GM12878 (cell line): Measurements from ENCODE around the gene ALPK1. TPM values are rescaled to one million over a fixed set of nuclear protein-coding genes. Genes with fewer than 3 reads are reported as not detected.

Source experiments
- ATAC-seq: fragments of 200-7000 bp; cut with Tn5 transposase; 3 replicates; pipeline ENCODE4 v1.9.1; 2020; ENCODE audit warnings: mild to moderate bottlenecking, moderate library complexity
- BruUV-seq: library from RNA; stranded (reverse); fragments of 400-500 nt; replicated peaks from 2 replicates; lab custom pipeline; 2021; lab: Mats Ljungman, UMichigan
- CTCF ChIA-PET: fragments of 300-600 bp; sonication (Branson Sonifier 250); formaldehyde crosslinking; extraction: SDS; loops from one replicate; lab custom pipeline; 2021; ENCODE audit warnings: inconsistent platforms; lab: Yijun Ruan, JAX
- POLR2A ChIA-PET: fragments of 350-600 bp; formaldehyde crosslinking; extraction: SDS; loops from one replicate; lab custom pipeline; 2021; ENCODE audit warnings: inconsistent platforms; lab: Charles Lee
- RAD21 ChIA-PET: fragments of 300-600 bp; sonication (Branson Sonifier 250); formaldehyde crosslinking; loops from one replicate; lab custom pipeline; 2023; ENCODE audit warnings: antibody characterized with exemption; ENCODE audit not compliant: unreplicated experiment; lab: Charles Lee
- SMC1A ChIA-PET: fragments of 300-600 bp; sonication (Branson Sonifier 250); formaldehyde crosslinking; loops from one replicate; lab custom pipeline; 2023; ENCODE audit not compliant: unreplicated experiment, uncharacterized antibody; lab: Charles Lee
- DNase-seq: peaks from one replicate; pipeline ENCODE4 v3.0.0-alpha.2; 2011; ENCODE audit warnings: low read depth, low spot score
- FAIRE-seq: peaks from 3 replicates; lab custom pipeline; 2011; peaks lifted over from hg19 to GRCh38; lab: Jason Lieb, UNC
- H2AFZ ChIP-seq: 2 replicates; pipeline ENCODE4 v1.6.0; 2011; ENCODE audit warnings: low read depth, low read length, control low read depth; ENCODE audit not compliant: control insufficient read depth
- H3K27ac ChIP-seq: 2 replicates; pipeline ENCODE4 v1.5.1; 2011; ENCODE audit warnings: control low read depth; ENCODE audit not compliant: control insufficient read depth, insufficient read depth
- H3K27me3 ChIP-seq, 2 experiments: replicated peaks in 1 of 2; 2 replicates each; pipeline versions ENCODE4 v1.6.0 to v1.6.1; 2011; ENCODE audit warnings: low read length in 1 of 2; ENCODE audit not compliant: control insufficient read depth in 2 of 2, insufficient read depth in 2 of 2
- H3K36me3 ChIP-seq, 2 experiments: 2 replicates each; pipeline ENCODE4 v1.5.1; 2011; ENCODE audit warnings: low read length in 1 of 2; ENCODE audit not compliant: control insufficient read depth in 2 of 2, insufficient read depth in 2 of 2
- H3K4me1 ChIP-seq: 2 replicates; pipeline ENCODE4 v1.6.1; 2011; ENCODE audit warnings: mild to moderate bottlenecking, low read length, moderate library complexity, mixed read lengths; ENCODE audit not compliant: control insufficient read depth, insufficient read depth
- H3K4me2 ChIP-seq: 2 replicates; pipeline ENCODE4 v1.6.0; 2011; ENCODE audit warnings: control low read depth; ENCODE audit not compliant: control insufficient read depth, insufficient read depth
- H3K4me3 ChIP-seq: fragments of 200-600 bp; sonication (generic); 2 replicates; pipeline ENCODE4 v1.5.1; 2016
- H3K79me2 ChIP-seq: 2 replicates; pipeline ENCODE4 v1.6.0; 2011; ENCODE audit warnings: low read length; ENCODE audit not compliant: control insufficient read depth, insufficient read depth
- H3K9ac ChIP-seq: 2 replicates; pipeline ENCODE4 v1.8.0; 2011; ENCODE audit warnings: low read length, control low read depth, mixed read lengths; ENCODE audit not compliant: control insufficient read depth, insufficient read depth
- H3K9me3 ChIP-seq: replicated peaks from 3 replicates; pipeline ENCODE4 v1.5.1; 2011; ENCODE audit warnings: mild to moderate bottlenecking, low read length; ENCODE audit not compliant: control insufficient read depth, insufficient read depth
- H4K20me1 ChIP-seq: 2 replicates; pipeline ENCODE4 v1.6.0; 2011; ENCODE audit not compliant: control insufficient read depth, insufficient read depth
- DPF2 ChIP-seq: fragments of 450-650 bp; IDR thresholded peaks from 2 replicates; pipeline ENCODE4 v1.6.1; 2017; ENCODE audit warnings: mild to moderate bottlenecking
- POLR2AphosphoS2 ChIP-seq: IDR thresholded peaks from 2 replicates; pipeline ENCODE4 v1.6.1; 2011; ENCODE audit warnings: low read depth, mild to moderate bottlenecking, low read length, improper control_type of control experiment, moderate library complexity
- RAD21 ChIP-seq: IDR thresholded peaks from 2 replicates; pipeline ENCODE4 v1.6.1; 2011; ENCODE audit warnings: mild to moderate bottlenecking, low read depth, low read length, moderate library complexity; ENCODE audit not compliant: insufficient read depth
- RFX5 ChIP-seq: IDR thresholded peaks from 2 replicates; pipeline ENCODE4 v1.6.1; 2011; ENCODE audit warnings: low read depth, low read length, improper control_type of control experiment
- ZNF384 ChIP-seq: IDR thresholded peaks from 2 replicates; pipeline ENCODE4 v1.6.1; 2012; ENCODE audit warnings: low read depth, mild to moderate bottlenecking, low read length, improper control_type of control experiment, borderline replicate concordance
- ZZZ3 ChIP-seq: IDR thresholded peaks from 2 replicates; pipeline ENCODE4 v1.6.1; 2011; ENCODE audit warnings: low read depth; ENCODE audit not compliant: control insufficient read depth, insufficient read length
- WGBS: methylation state at CpG from one replicate; pipeline ENCODE4 v1.1.6; 2016; ENCODE audit warnings: low lambda C conversion rate; ENCODE audit not compliant: insufficient replicate concordance, insufficient coverage; ENCODE audit errors: missing lambda C conversion rate; 5-methylcytosine and 5-hydroxymethylcytosine counted together
- in situ Hi-C: fragments of 300-500 bp; cut with MboI; formaldehyde crosslinking; loops from 9 replicates; pipeline ENCODE4 v1.14.3; 2018; ENCODE audit warnings: mixed read lengths
- intact Hi-C: fragments of 100-400 bp; cut with micrococcal nuclease; formaldehyde crosslinking; loops from one replicate; pipeline ENCODE4 v1.14.2; 2022; ENCODE audit not compliant: unreplicated experiment
- polyA plus RNA-seq, 11 experiments: library from polyadenylated mRNA; depleted of rRNA in 4 of 11; unstranded in 6 of 11; stranded (reverse) in 5 of 11; fragments of >200 nt; fragmentation: Nextera tagmentation in 4 of 11; fragmentation: Illumina TruSeq in 1 of 11; extraction: Ambion mirVana in 4 of 11; extraction: Trizol in 1 of 11; gene quantifications; 1 replicate in 1 of 11; 2 replicates in 10 of 11; pipeline versions ENCODE4 v1.2.1 to v1.2.3, GENCODE V29; 2011 to 2016; ENCODE audit warnings: inconsistent platforms in 2 of 11, missing spikeins in 2 of 11, low read depth in 1 of 11
- total RNA-seq, 4 experiments: library from RNA; depleted of rRNA in 3 of 4; stranded (reverse); fragments of >200 nt in 3 of 4; fragmentation: Illumina TruSeq in 1 of 4; extraction: Trizol in 1 of 4; gene quantifications; 2 replicates each; pipeline versions ENCODE4 v1.2.1 to v1.2.3, GENCODE V29; 2013 to 2021

The ALPK1 gene
- total and polyA plus RNA-seq, 10 of the 15 experiments (the other 5 are each of a cell fraction or from before 2014, with no cell fraction given): 8.5 to 32.3 (median 22.6) TPM

DNA sequence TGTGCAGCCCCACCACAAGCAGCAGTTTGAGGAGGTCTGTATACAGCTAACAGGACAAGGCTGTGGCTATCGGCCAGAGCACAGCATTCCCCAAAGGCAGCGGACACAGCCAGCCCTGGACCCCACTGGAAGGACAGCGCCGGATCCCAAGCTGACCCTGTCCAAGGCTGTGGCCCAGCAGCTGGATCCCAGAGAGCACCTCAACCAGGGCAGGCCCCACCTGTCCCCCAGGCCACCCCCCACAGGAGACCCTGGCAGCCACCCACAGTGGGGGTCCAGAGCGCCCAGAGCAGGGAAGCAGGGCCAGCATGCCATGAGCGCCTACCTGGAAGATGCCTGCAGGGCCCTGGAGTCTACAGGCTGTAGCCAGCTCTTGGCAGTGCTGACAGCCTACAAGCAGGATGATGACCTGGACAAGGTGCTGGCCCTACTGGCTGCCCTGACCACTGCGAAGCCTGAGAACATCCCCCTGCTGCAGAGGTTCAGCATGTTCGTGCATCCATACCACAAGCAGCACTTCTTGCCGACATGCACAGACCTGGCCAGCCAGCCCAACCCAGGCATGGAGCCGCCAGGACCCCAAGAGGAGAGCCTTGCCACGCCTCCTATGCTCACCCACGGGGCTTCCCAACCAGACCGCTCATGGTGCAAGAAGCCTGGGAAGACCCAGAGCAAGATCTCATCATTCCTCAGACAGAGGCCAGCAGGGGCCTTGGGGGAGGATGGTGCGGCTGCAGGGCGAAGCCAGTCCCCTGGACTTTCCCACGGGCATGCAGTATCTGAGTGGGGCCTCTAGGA, 62.0 kb downstream of the ALPK1 start:
- 91% methylated on average over 16 of the region's 16 CpGs for WGBS
- Histone ChIP-seq H3K79me2 (no peaks in the 10 kb centered on the region), H3K27ac (no peak overlapping the region), H3K27me3 (no peaks in the 10 kb centered on the region), H3K9ac (no peak overlapping the region), H4K20me1 (no peaks in the 10 kb centered on the region), H3K36me3 (no peaks in the 10 kb centered on the region; a peak in 2 of 4 replicates), H3K4me3 (no peak overlapping the region), H2AFZ (no peak overlapping the region), H3K4me1 (no peaks in the 10 kb centered on the region), H3K4me2 (no peak overlapping the region), H3K9me3 (peaks cover 14% of the 10 kb centered on the region; the same call in 1 of the 3 replicates)
- ATAC-seq (no peak), FAIRE-seq (no peak), DNase-seq (no peak)
- intact Hi-C loops: no loop called here
- in situ Hi-C loops: no loop called here
- no peak for TF ChIP-seq RFX5
- no peak for TF ChIP-seq ZNF384
- TF ChIP-seq RAD21: no peak
- no peak for TF ChIP-seq ZZZ3
- no peak for TF ChIP-seq POLR2AphosphoS2
- no peak for TF ChIP-seq DPF2
- CTCF ChIA-PET: no interaction called here
- POLR2A ChIA-PET: no interaction called here
- no TSS peak for BruUV-seq
- RAD21 ChIA-PET: no interaction called here
- SMC1A ChIA-PET: no interaction called here
